Measurements from ENCODE around the gene EPB41L5.
A peak's percentile ranks its signal among the peaks of the same experiment; 100 is the strongest.

Gene EPB41L5

GRCh38 chr2:120109186-120110061 lies 96.5 kb downstream of the EPB41L5 start:
- no peak overlapping the region for H3K9ac ChIP-seq (ENCODE audit: low read length)
- no peak overlapping the region for H2AK5ac ChIP-seq (ENCODE audit: low read length, severe bottlenecking)
- H3K14ac ChIP-seq (ENCODE audit: low read length in 2 of 2): no peak overlapping the region
- no peak overlapping the region for H3K4me2 ChIP-seq (ENCODE audit: low read length, poor library complexity, severe bottlenecking)
- H3K9me3 ChIP-seq (ENCODE audit: control insufficient read depth, low read length): no peaks in the 10 kb centered on the region
- H3K27ac ChIP-seq (ENCODE audit: low read length, poor library complexity, severe bottlenecking): no peak overlapping the region
- H4K91ac ChIP-seq (ENCODE audit: low read length): no peak overlapping the region
- H2BK15ac ChIP-seq (ENCODE audit: low read depth, poor library complexity, severe bottlenecking): no peak overlapping the region
- H3K4ac ChIP-seq (ENCODE audit: low read depth in 1 of 2, low read length in 2 of 2): peak overlapping the region in 1 of 2 experiments; percentile 16
- WGBS: 85% methylated on average over 2 of the region's 3 CpGs
- H4K8ac ChIP-seq (ENCODE audit: low read length): no peak overlapping the region
- H2BK12ac ChIP-seq (ENCODE audit: low read length in 2 of 2): peak overlapping the region in 1 of 2 experiments; percentile 84
- H3K18ac ChIP-seq (ENCODE audit: low read depth in 1 of 2, low read length in 2 of 2): peak overlapping the region in 1 of 2 experiments; percentile 70
- no peak overlapping the region for H2BK5ac ChIP-seq (ENCODE audit: low read depth, low read length, poor library complexity, severe bottlenecking)
- H3K79me1 ChIP-seq (replicated peaks; ENCODE audit: low read length, poor library complexity, severe bottlenecking): peaks cover 2% of the 10 kb centered on the region
- DNase-seq: peak; percentile 53
- no peak overlapping the region for H2AFZ ChIP-seq (ENCODE audit: low read depth, low read length)
- no peak overlapping the region for H3K4me3 ChIP-seq (ENCODE audit: insufficient read depth in 1 of 2, low read depth in 1 of 2, low read length in 2 of 2)
- H3K27me3 ChIP-seq (ENCODE audit: control insufficient read depth in 1 of 2, insufficient read depth in 1 of 2, low read length in 2 of 2): no peaks in the 10 kb centered on the region
- no peak overlapping the region for H3K23ac ChIP-seq (ENCODE audit: low read length in 2 of 2)
- H2BK120ac ChIP-seq (ENCODE audit: low read depth, low read length): no peak overlapping the region
- H3K4me1 ChIP-seq (ENCODE audit: control insufficient read depth, insufficient read depth, low read depth, low read length): no peaks in the 10 kb centered on the region
- no peaks in the 10 kb centered on the region for H3K36me3 ChIP-seq (ENCODE audit: control insufficient read depth in 1 of 2, insufficient read depth in 2 of 2, low read depth in 1 of 2, low read length in 2 of 2)

- Histone ChIP-seq H3K4me3 (ENCODE audit: insufficient read depth in 1 of 2, low read depth in 1 of 2, low read length in 2 of 2) (no peak overlapping the region), H3K36me3 (ENCODE audit: control insufficient read depth in 1 of 2, insufficient read depth in 2 of 2, low read depth in 1 of 2, low read length in 2 of 2) (no peaks in the 10 kb centered on the region), H2BK15ac (ENCODE audit: low read depth, poor library complexity, severe bottlenecking) (no peak overlapping the region), H2BK12ac (ENCODE audit: low read length in 2 of 2) (no peak overlapping the region), H3K14ac (ENCODE audit: low read length in 2 of 2) (no peak overlapping the region), H3K27ac (ENCODE audit: low read length, poor library complexity, severe bottlenecking) (no peak overlapping the region), H3K18ac (ENCODE audit: low read depth in 1 of 2, low read length in 2 of 2) (no peak overlapping the region), H2AK5ac (ENCODE audit: low read length, severe bottlenecking) (no peak overlapping the region), H3K23ac (ENCODE audit: low read length in 2 of 2) (no peak overlapping the region), H3K9me3 (ENCODE audit: control insufficient read depth, low read length) (no peaks in the 10 kb centered on the region), H3K4me1 (ENCODE audit: control insufficient read depth, insufficient read depth, low read depth, low read length) (no peaks in the 10 kb centered on the region), H3K4ac (ENCODE audit: low read depth in 1 of 2, low read length in 2 of 2) (no peak overlapping the region), H4K8ac (ENCODE audit: low read length) (no peak overlapping the region), H2AFZ (ENCODE audit: low read depth, low read length) (no peak overlapping the region), H3K79me1 (replicated peaks; ENCODE audit: low read length, poor library complexity, severe bottlenecking) (peaks cover 2% of the 10 kb centered on the region), H3K27me3 (ENCODE audit: control insufficient read depth in 1 of 2, insufficient read depth in 1 of 2, low read length in 2 of 2) (no peaks in the 10 kb centered on the region), H2BK5ac (ENCODE audit: low read depth, low read length, poor library complexity, severe bottlenecking) (no peak overlapping the region), H3K9ac (ENCODE audit: low read length) (no peak overlapping the region), H4K91ac (ENCODE audit: low read length) (no peak overlapping the region), H2BK120ac (ENCODE audit: low read depth, low read length) (no peak overlapping the region), H3K4me2 (ENCODE audit: low read length, poor library complexity, severe bottlenecking) (no peak overlapping the region)
- no peak for DNase-seq
- WGBS: 92% methylated on average over 3 of the region's 3 CpGs
Observed at GRCh38 chr2:120110062-120110362, 97.1 kb downstream of the EPB41L5 start.

- Histone ChIP-seq H3K27ac (ENCODE audit: low read length, poor library complexity, severe bottlenecking) (no peak overlapping the region), H4K8ac (ENCODE audit: low read length) (no peak overlapping the region), H3K9ac (ENCODE audit: low read length) (no peak overlapping the region), H3K18ac (ENCODE audit: low read depth in 1 of 2, low read length in 2 of 2) (no peak overlapping the region), H3K9me3 (ENCODE audit: control insufficient read depth, low read length) (no peaks in the 10 kb centered on the region), H3K23ac (ENCODE audit: low read length in 2 of 2) (no peak overlapping the region), H3K4me2 (ENCODE audit: low read length, poor library complexity, severe bottlenecking) (no peak overlapping the region), H2AK5ac (ENCODE audit: low read length, severe bottlenecking) (no peak overlapping the region), H3K4me1 (ENCODE audit: control insufficient read depth, insufficient read depth, low read depth, low read length) (no peaks in the 10 kb centered on the region), H2BK15ac (ENCODE audit: low read depth, poor library complexity, severe bottlenecking) (no peak overlapping the region), H4K91ac (ENCODE audit: low read length) (no peak overlapping the region), H3K4ac (ENCODE audit: low read depth in 1 of 2, low read length in 2 of 2) (no peak overlapping the region), H3K14ac (ENCODE audit: low read length in 2 of 2) (no peak overlapping the region), H2AFZ (ENCODE audit: low read depth, low read length) (no peak overlapping the region), H3K27me3 (ENCODE audit: control insufficient read depth in 1 of 2, insufficient read depth in 1 of 2, low read length in 2 of 2) (no peaks in the 10 kb centered on the region), H3K36me3 (ENCODE audit: control insufficient read depth in 1 of 2, insufficient read depth in 2 of 2, low read depth in 1 of 2, low read length in 2 of 2) (no peaks in the 10 kb centered on the region), H3K4me3 (ENCODE audit: insufficient read depth in 1 of 2, low read depth in 1 of 2, low read length in 2 of 2) (no peak overlapping the region), H3K79me1 (replicated peaks; ENCODE audit: low read length, poor library complexity, severe bottlenecking) (peaks cover 2% of the 10 kb centered on the region), H2BK120ac (ENCODE audit: low read depth, low read length) (no peak overlapping the region), H2BK5ac (ENCODE audit: low read depth, low read length, poor library complexity, severe bottlenecking) (no peak overlapping the region), H2BK12ac (ENCODE audit: low read length in 2 of 2) (no peak overlapping the region)
- 85% methylated on average over 6 of the region's 6 CpGs for WGBS
- no peak for DNase-seq
Observed at GRCh38 chr2:120110507-120110906, 97.6 kb downstream of the EPB41L5 start.

- no peaks in the 10 kb centered on the region for H3K27me3 ChIP-seq (ENCODE audit: control insufficient read depth in 1 of 2, insufficient read depth in 1 of 2, low read length in 2 of 2)
- peaks cover 2% of the 10 kb centered on the region for H3K79me1 ChIP-seq (replicated peaks; ENCODE audit: low read length, poor library complexity, severe bottlenecking)
- no peak overlapping the region for H3K4me3 ChIP-seq (ENCODE audit: insufficient read depth in 1 of 2, low read depth in 1 of 2, low read length in 2 of 2)
- H3K4ac ChIP-seq (ENCODE audit: low read depth in 1 of 2, low read length in 2 of 2): no peak overlapping the region
- no peak overlapping the region for H3K18ac ChIP-seq (ENCODE audit: low read depth in 1 of 2, low read length in 2 of 2)
- no peak overlapping the region for H2AK5ac ChIP-seq (ENCODE audit: low read length, severe bottlenecking)
- WGBS: 98% methylated on average over 5 of the region's 5 CpGs
- H4K8ac ChIP-seq (ENCODE audit: low read length): no peak overlapping the region
- no peak overlapping the region for H2BK12ac ChIP-seq (ENCODE audit: low read length in 2 of 2)
- no peaks in the 10 kb centered on the region for H3K36me3 ChIP-seq (ENCODE audit: control insufficient read depth in 1 of 2, insufficient read depth in 2 of 2, low read depth in 1 of 2, low read length in 2 of 2)
- H3K27ac ChIP-seq (ENCODE audit: low read length, poor library complexity, severe bottlenecking): no peak overlapping the region
- H3K4me1 ChIP-seq (ENCODE audit: control insufficient read depth, insufficient read depth, low read depth, low read length): no peaks in the 10 kb centered on the region
- H3K9ac ChIP-seq (ENCODE audit: low read length): no peak overlapping the region
- no peak overlapping the region for H4K91ac ChIP-seq (ENCODE audit: low read length)
- H2BK120ac ChIP-seq (ENCODE audit: low read depth, low read length): no peak overlapping the region
- H2BK5ac ChIP-seq (ENCODE audit: low read depth, low read length, poor library complexity, severe bottlenecking): no peak overlapping the region
- no peak for DNase-seq
- no peak overlapping the region for H2AFZ ChIP-seq (ENCODE audit: low read depth, low read length)
- no peaks in the 10 kb centered on the region for H3K9me3 ChIP-seq (ENCODE audit: control insufficient read depth, low read length)
- H3K4me2 ChIP-seq (ENCODE audit: low read length, poor library complexity, severe bottlenecking): no peak overlapping the region
- H2BK15ac ChIP-seq (ENCODE audit: low read depth, poor library complexity, severe bottlenecking): no peak overlapping the region
- H3K23ac ChIP-seq (ENCODE audit: low read length in 2 of 2): no peak overlapping the region
- H3K14ac ChIP-seq (ENCODE audit: low read length in 2 of 2): no peak overlapping the region
Observed at GRCh38 chr2:120111193-120111592, 98.3 kb downstream of the EPB41L5 start.

Data from mesenchymal stem cell (in vitro differentiated cells and primary cell).